PC-3 (cell line): ENCODE data around the gene TXLNG.

Source experiments
- EZH2 ChIP-seq: fragments of 300-600 bp; sonication (generic); IDR thresholded peaks from one replicate; pipeline ENCODE4 v1.6.1; 2017; ENCODE audit warnings: antibody characterized with exemption, mild to moderate bottlenecking, low read length; ENCODE audit not compliant: unreplicated experiment
- EZH2phosphoT487 ChIP-seq: fragments of 300-600 bp; sonication (generic); IDR thresholded peaks from 2 replicates; pipeline ENCODE4 v1.6.1; 2018; ENCODE audit warnings: mild to moderate bottlenecking, antibody characterized with exemption, low read length, borderline replicate concordance
- TF ChIP-seq, protein P1 (sequence below): fragments of 300-600 bp; sonication (generic); conservative IDR thresholded peaks from 2 replicates; pipeline ENCODE4 v1.5.1; 2017; ENCODE audit warnings: antibody characterized with exemption, low read depth, mild to moderate bottlenecking, low read length

DNA sequence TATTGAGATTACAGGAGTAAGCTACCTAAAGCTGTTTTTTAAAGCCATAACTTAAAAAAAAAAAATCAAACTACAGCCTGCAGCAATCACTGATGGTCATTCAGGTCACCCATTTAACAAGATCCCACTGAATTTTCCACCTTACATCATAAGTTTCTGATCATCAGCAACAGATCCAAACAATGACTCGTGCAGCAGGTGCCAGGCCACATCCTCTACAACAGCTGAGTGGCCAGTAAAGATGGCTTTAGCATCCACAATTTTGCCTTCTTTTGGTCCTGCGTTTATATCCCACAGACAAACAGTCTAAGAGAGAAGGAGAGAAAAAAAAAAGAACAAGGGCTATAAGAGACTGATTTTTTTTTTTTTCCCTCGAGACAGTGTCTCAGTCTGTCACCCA, 67.3 kb downstream of the TXLNG start:
- TF ChIP-seq, protein P1, sequence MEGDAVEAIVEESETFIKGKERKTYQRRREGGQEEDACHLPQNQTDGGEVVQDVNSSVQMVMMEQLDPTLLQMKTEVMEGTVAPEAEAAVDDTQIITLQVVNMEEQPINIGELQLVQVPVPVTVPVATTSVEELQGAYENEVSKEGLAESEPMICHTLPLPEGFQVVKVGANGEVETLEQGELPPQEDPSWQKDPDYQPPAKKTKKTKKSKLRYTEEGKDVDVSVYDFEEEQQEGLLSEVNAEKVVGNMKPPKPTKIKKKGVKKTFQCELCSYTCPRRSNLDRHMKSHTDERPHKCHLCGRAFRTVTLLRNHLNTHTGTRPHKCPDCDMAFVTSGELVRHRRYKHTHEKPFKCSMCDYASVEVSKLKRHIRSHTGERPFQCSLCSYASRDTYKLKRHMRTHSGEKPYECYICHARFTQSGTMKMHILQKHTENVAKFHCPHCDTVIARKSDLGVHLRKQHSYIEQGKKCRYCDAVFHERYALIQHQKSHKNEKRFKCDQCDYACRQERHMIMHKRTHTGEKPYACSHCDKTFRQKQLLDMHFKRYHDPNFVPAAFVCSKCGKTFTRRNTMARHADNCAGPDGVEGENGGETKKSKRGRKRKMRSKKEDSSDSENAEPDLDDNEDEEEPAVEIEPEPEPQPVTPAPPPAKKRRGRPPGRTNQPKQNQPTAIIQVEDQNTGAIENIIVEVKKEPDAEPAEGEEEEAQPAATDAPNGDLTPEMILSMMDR, result no peak
- no peak for TF ChIP-seq EZH2
- TF ChIP-seq EZH2phosphoT487, result no peak
